ENCODE measurements around the gene CELF5. TPM values are rescaled to one million over a fixed set of nuclear protein-coding genes. Genes with fewer than 3 reads are reported as not detected.
"Not testable (repeated sequence)": the region's sequence is repeated elsewhere in the genome, so short reads cannot be mapped to it uniquely, and the experiment has no call there.

The CELF5 gene
- total RNA-seq, 4 donors from 2014 or later = not detected

GRCh38 chr19:3287814-3288213, 63.4 kb downstream of the CELF5 start:
- Histone ChIP-seq H3K27me3 (peaks cover 90% of the 10 kb centered on the region), H3K9me3 (no peaks in the 10 kb centered on the region), H3K4me3 (no peak overlapping the region), H3K27ac (no peak overlapping the region), H3K36me3 (no peaks in the 10 kb centered on the region), H3K4me1 (peaks cover 0 to 19% (median 8%) of the 10 kb centered on the region in 3 donors)
- TF ChIP-seq EP300 (IDR thresholded peaks at IDR 0.05) = no peak
- no peak for TF ChIP-seq POLR2A (IDR thresholded peaks at IDR 0.05)
- no peak for TF ChIP-seq POLR2AphosphoS5 (IDR thresholded peaks at IDR 0.05)
- TF ChIP-seq CTCF (IDR thresholded peaks at IDR 0.05) = no peak
- ATAC-seq = no peak
- 53 to 57% methylated on average over 6 to 11 of the region's 11 CpGs for WGBS, 2 donors (ENCODE audit: low coverage in 1 of 2)

- not testable (repeated sequence) for ATAC-seq, H3K27ac ChIP-seq, H3K36me3 ChIP-seq, H3K4me3 ChIP-seq, H3K9me3 ChIP-seq
- H3K27me3 ChIP-seq = peaks cover 90% of the 10 kb centered on the region
- 73 to 82% methylated on average over 5 of the region's 5 CpGs for WGBS, 2 donors (ENCODE audit: low coverage in 1 of 2)
- peaks cover 0 to 19% (median 8%) of the 10 kb centered on the region in 3 donors for H3K4me1 ChIP-seq
Observed at GRCh38 chr19:3288437-3288836, 64.0 kb downstream of the CELF5 start.

GRCh38 chr19:3289971-3290569, 65.6 kb downstream of the CELF5 start:
- Histone ChIP-seq H3K27me3 (peaks cover 90% of the 10 kb centered on the region), H3K36me3 (no peaks in the 10 kb centered on the region), H3K4me1 (peaks cover 0 to 10% (median 3%) of the 10 kb centered on the region in 3 donors), H3K27ac (no peak overlapping the region), H3K4me3 (no peak overlapping the region), H3K9me3 (no peaks in the 10 kb centered on the region)
- WGBS, 2 donors (ENCODE audit: low coverage in 1 of 2) = 17 to 22% methylated on average over 14 to 19 of the region's 23 CpGs
- no peak for ATAC-seq
- TF ChIP-seq CTCF (IDR thresholded peaks at IDR 0.05) = no peak
- TF ChIP-seq EP300 (IDR thresholded peaks at IDR 0.05) = no peak
- no peak for TF ChIP-seq POLR2A (IDR thresholded peaks at IDR 0.05)
- TF ChIP-seq POLR2AphosphoS5 (IDR thresholded peaks at IDR 0.05) = no peak

- not testable (repeated sequence) for H3K9me3 ChIP-seq, H3K27ac ChIP-seq, H3K4me3 ChIP-seq, H3K4me1 ChIP-seq, ATAC-seq, H3K36me3 ChIP-seq
- 100% methylated on average over 1 to 3 of the region's 6 CpGs for WGBS, 2 donors (ENCODE audit: low coverage in 1 of 2)
- H3K27me3 ChIP-seq = peaks cover 90% of the 10 kb centered on the region
Observed at GRCh38 chr19:3290858-3291257, 66.4 kb downstream of the CELF5 start.

GRCh38 chr19:3291644-3292043, 67.2 kb downstream of the CELF5 start:
- no peaks in the 10 kb centered on the region for H3K4me1 ChIP-seq
- H3K27me3 ChIP-seq = peaks cover 90% of the 10 kb centered on the region
- no peak overlapping the region for H3K27ac ChIP-seq
- no peaks in the 10 kb centered on the region for H3K9me3 ChIP-seq
- H3K36me3 ChIP-seq = no peaks in the 10 kb centered on the region
- WGBS, 2 donors (ENCODE audit: low coverage in 1 of 2) = 58 to 100% methylated on average over 2 to 3 of the region's 5 CpGs
- no peak overlapping the region for H3K4me3 ChIP-seq
- no peak for TF ChIP-seq CTCF (IDR thresholded peaks at IDR 0.05)
- no peak for TF ChIP-seq POLR2A (IDR thresholded peaks at IDR 0.05)
- TF ChIP-seq EP300 (IDR thresholded peaks at IDR 0.05) = no peak
- no peak for TF ChIP-seq POLR2AphosphoS5 (IDR thresholded peaks at IDR 0.05)
- no peak for ATAC-seq

GRCh38 chr19:3292958-3293529, 68.6 kb downstream of the CELF5 start:
- H3K4me1 ChIP-seq = no peaks in the 10 kb centered on the region
- TF ChIP-seq CTCF (IDR thresholded peaks at IDR 0.05) (no peak), POLR2AphosphoS5 (IDR thresholded peaks at IDR 0.05) (no peak), EP300 (IDR thresholded peaks at IDR 0.05) (no peak), POLR2A (IDR thresholded peaks at IDR 0.05) (no peak)
- no peak for ATAC-seq
- no peaks in the 10 kb centered on the region for H3K9me3 ChIP-seq
- H3K36me3 ChIP-seq = no peaks in the 10 kb centered on the region
- no peak overlapping the region for H3K4me3 ChIP-seq
- peaks cover 94% of the 10 kb centered on the region for H3K27me3 ChIP-seq
- 100% methylated on average over 1 of the region's 23 CpGs; no CpG with 5 or more reads in 1 of the 2 donors for WGBS, 2 donors (ENCODE audit: low coverage in 1 of 2)
- H3K27ac ChIP-seq = no peak overlapping the region
